ENCODE measurements around the gene GPR146.

DNA sequence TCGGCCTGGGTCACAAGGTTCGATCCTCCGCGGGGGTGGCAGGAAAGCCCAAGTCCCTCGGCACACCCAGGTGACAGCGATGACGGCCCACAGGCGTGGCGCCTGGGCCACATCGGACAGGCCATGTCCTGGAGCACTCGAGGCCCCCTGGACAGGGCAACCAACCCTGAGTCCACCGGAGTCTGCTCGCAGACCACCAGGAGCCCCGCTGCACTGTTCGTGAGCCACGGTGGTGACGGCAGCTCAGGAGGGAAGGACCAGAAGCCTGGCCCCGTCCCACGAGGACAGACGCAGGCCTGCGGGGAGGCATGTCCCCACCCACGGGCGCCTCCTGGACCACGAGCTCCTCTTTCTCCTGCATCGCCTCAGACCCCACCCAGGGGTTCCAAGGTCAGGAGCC is 22.4 kb upstream of the GPR146 start:
- TF ChIP-seq CTCF (IDR thresholded peaks at IDR 0.05) (no peak), EZH2 (IDR thresholded peaks at IDR 0.05) (no peak), EZH2phosphoT487 (IDR thresholded peaks at IDR 0.05) (no peak)

Data from neural progenitor cell (in vitro differentiated cells).